ES-I3 (cell line): ENCODE data around the gene BUB3.

Experiments used
- H3K36me3 ChIP-seq: 2 replicates; pipeline ENCODE4 v1.6.1; 2013; ENCODE audit warnings: mild to moderate bottlenecking, low read length, control low read depth, moderate library complexity; ENCODE audit not compliant: insufficient read depth
- H3K4me1 ChIP-seq: 2 replicates; pipeline ENCODE4 v1.6.1; 2013; ENCODE audit warnings: mild to moderate bottlenecking, control low read depth, low read length; ENCODE audit not compliant: insufficient read depth
- H3K9ac ChIP-seq: 2 replicates; pipeline ENCODE4 v1.6.1; 2013; ENCODE audit warnings: low read depth, mild to moderate bottlenecking, low read length, moderate library complexity
- H3K9me3 ChIP-seq: 2 replicates; pipeline ENCODE4 v1.6.1; 2013; ENCODE audit warnings: mild to moderate bottlenecking, low read length, moderate library complexity; ENCODE audit not compliant: control insufficient read depth, insufficient read depth

BUB3 gene

GRCh38 chr10:123154092-123154710 is at the start of gene BUB3:
BUB3 (plus strand) TSS chr10:123154402; CDS start chr10:123154918, 516 bp downstream.
- H3K36me3 ChIP-seq, result peaks cover 8% of the 10 kb centered on the region
- no peaks in the 10 kb centered on the region for H3K9me3 ChIP-seq
- H3K4me1 ChIP-seq, result peaks cover 5% of the 10 kb centered on the region
- peak within 1 kb of the TSS; percentile 73 for H3K9ac ChIP-seq

GRCh38 chr10:123109466-123109865 is 44.7 kb upstream of the BUB3 start:
- no peak overlapping the region for H3K9ac ChIP-seq
- no peaks in the 10 kb centered on the region for H3K36me3 ChIP-seq
- H3K9me3 ChIP-seq, result no peaks in the 10 kb centered on the region
- no peaks in the 10 kb centered on the region for H3K4me1 ChIP-seq

- Histone ChIP-seq H3K36me3 (no peaks in the 10 kb centered on the region), H3K9ac (peak overlapping the region; percentile 39; the same call in 1 of the 2 replicates), H3K9me3 (no peaks in the 10 kb centered on the region), H3K4me1 (peaks cover 8% of the 10 kb centered on the region; the same call in 1 of the 2 replicates)
Observed at GRCh38 chr10:123117644-123118417, 36.4 kb upstream of the BUB3 start.

- Histone ChIP-seq H3K36me3 (no peaks in the 10 kb centered on the region), H3K9ac (no peak overlapping the region), H3K4me1 (peaks cover 8% of the 10 kb centered on the region; the same call in 1 of the 2 replicates), H3K9me3 (no peaks in the 10 kb centered on the region)
Observed at GRCh38 chr10:123119081-123119480, 35.1 kb upstream of the BUB3 start.

GRCh38 chr10:123126246-123126645 is 28.0 kb upstream of the BUB3 start:
- no peak overlapping the region for H3K9ac ChIP-seq
- H3K36me3 ChIP-seq, result no peaks in the 10 kb centered on the region
- no peaks in the 10 kb centered on the region for H3K4me1 ChIP-seq
- H3K9me3 ChIP-seq, result no peaks in the 10 kb centered on the region

GRCh38 chr10:123129618-123130271 is 24.5 kb upstream of the BUB3 start:
- no peaks in the 10 kb centered on the region for H3K9me3 ChIP-seq
- no peak overlapping the region for H3K9ac ChIP-seq
- H3K4me1 ChIP-seq, result peaks cover 6% of the 10 kb centered on the region; the same call in 1 of the 2 replicates
- no peaks in the 10 kb centered on the region for H3K36me3 ChIP-seq

- Histone ChIP-seq H3K9ac (peak overlapping the region; percentile 32; the same call in 1 of the 2 replicates), H3K36me3 (no peaks in the 10 kb centered on the region), H3K4me1 (peaks cover 6% of the 10 kb centered on the region; the same call in 1 of the 2 replicates), H3K9me3 (no peaks in the 10 kb centered on the region)
Observed at GRCh38 chr10:123132576-123133477, 21.4 kb upstream of the BUB3 start.

- H3K36me3 ChIP-seq, result no peaks in the 10 kb centered on the region
- H3K9me3 ChIP-seq, result no peaks in the 10 kb centered on the region
- H3K4me1 ChIP-seq, result peaks cover 6% of the 10 kb centered on the region; the same call in 1 of the 2 replicates
- peak overlapping the region; percentile 32; the same call in 1 of the 2 replicates for H3K9ac ChIP-seq
Observed at GRCh38 chr10:123133541-123134342, 20.5 kb upstream of the BUB3 start.

- H3K9ac ChIP-seq, result peak overlapping the region; percentile 32; the same call in 1 of the 2 replicates
- H3K9me3 ChIP-seq, result no peaks in the 10 kb centered on the region
- peaks cover 9% of the 10 kb centered on the region for H3K4me1 ChIP-seq
- H3K36me3 ChIP-seq, result no peaks in the 10 kb centered on the region
Observed at GRCh38 chr10:123134343-123134914, 19.8 kb upstream of the BUB3 start.

- Histone ChIP-seq H3K36me3 (no peaks in the 10 kb centered on the region), H3K4me1 (peaks cover 9% of the 10 kb centered on the region), H3K9ac (peak overlapping the region; percentile 32)
Observed at GRCh38 chr10:123134915-123135414, 19.2 kb upstream of the BUB3 start.

GRCh38 chr10:123135415-123136141 is 18.6 kb upstream of the BUB3 start, which contains the start of gene HMX3:
HMX3 (plus strand) TSS chr10:123135970; CDS start chr10:123136051, 81 bp downstream.
- Histone ChIP-seq H3K4me1 (peaks cover 9% of the 10 kb centered on the region), H3K36me3 (no peaks in the 10 kb centered on the region), H3K9ac (peak within 1 kb of the TSS; percentile 37), H3K9me3 (no peaks in the 10 kb centered on the region)

More at GRCh38 chr10:123134915-123135414, 19.2 kb upstream of the BUB3 start:
- no peaks in the 10 kb centered on the region for H3K9me3 ChIP-seq

- Histone ChIP-seq H3K9me3 (no peaks in the 10 kb centered on the region), H3K4me1 (peaks cover 9% of the 10 kb centered on the region), H3K9ac (peak overlapping the region; percentile 37; the same call in 1 of the 2 replicates), H3K36me3 (no peaks in the 10 kb centered on the region)
Observed at GRCh38 chr10:123136221-123136805, 17.9 kb upstream of the BUB3 start.
